IMR-90 (cell line): ENCODE results near the gene PDE11A.

Experiments used
- CTCF ChIP-seq: conservative IDR thresholded peaks from 2 replicates; pipeline ENCODE4 v1.5.1; 2012; ENCODE audit warnings: mild to moderate bottlenecking, low read depth, low read length, improper control_type of control experiment
- FOS ChIP-seq: fragments of 150-350 bp; IDR thresholded peaks from 2 replicates; pipeline ENCODE4 v1.6.1; 2016; ENCODE audit warnings: low read depth, low read length
- MAFK ChIP-seq: IDR thresholded peaks from 2 replicates; pipeline ENCODE4 v1.6.1; 2012; ENCODE audit warnings: low read depth, low read length, improper control_type of control experiment
- POLR2A ChIP-seq: IDR thresholded peaks from 2 replicates; pipeline ENCODE4 v1.6.1; 2012; ENCODE audit warnings: mild to moderate bottlenecking, low read depth, low read length

- TF ChIP-seq CTCF (no peak), POLR2A (no peak), FOS (no peak), MAFK (no peak)
Observed at GRCh38 chr2:177641331-177641730, 431.2 kb downstream of the PDE11A start.
